HepG2 (cell line): ENCODE data around the gene CDH13. TPM values are rescaled to one million over a fixed set of nuclear protein-coding genes. Genes with fewer than 3 reads are reported as not detected.

Experiments used
- ATAC-seq: fragments of 200-7000 bp; cut with Tn5 transposase; 3 replicates; pipeline ENCODE4 v1.9.1; 2020; ENCODE audit warnings: mild to moderate bottlenecking, moderate library complexity
- BruUV-seq: library from RNA; stranded (reverse); fragments of 400-500 nt; replicated peaks from 2 replicates; lab custom pipeline; 2021; lab: Mats Ljungman, UMichigan
- CTCF ChIA-PET: fragments of 300-600 bp; formaldehyde crosslinking; extraction: SDS; loops from one replicate; lab custom pipeline; 2021; ENCODE audit warnings: low total read pairs, inconsistent platforms, low intra/inter-chr PET ratio; lab: Yijun Ruan, JAX
- POLR2A ChIA-PET: fragments of 350-600 bp; sonication (Branson Sonifier 250); formaldehyde crosslinking; loops from one replicate; lab custom pipeline; 2020; ENCODE audit warnings: antibody characterized with exemption, inconsistent platforms; lab: Yijun Ruan, JAX
- DNase-seq: peaks from one replicate; pipeline ENCODE4 v3.0.0-alpha.2; 2015; ENCODE audit warnings: low spot score
- FAIRE-seq: peaks from 3 replicates; lab custom pipeline; 2011; peaks lifted over from hg19 to GRCh38; lab: Jason Lieb, UNC
- H2AFZ ChIP-seq: one replicate; pipeline ENCODE4 v1.6.1; 2011; ENCODE audit warnings: low read length, inconsistent platforms
- H3K27ac ChIP-seq: fragments of 300-600 bp; 3 replicates; pipeline ENCODE4 v1.8.0; 2011; ENCODE audit warnings: mixed run types, mild to moderate bottlenecking, mixed read lengths, low read length, inconsistent platforms; ENCODE audit not compliant: insufficient read depth; ENCODE audit errors: extremely low read length
- H3K27me3 ChIP-seq, 2 experiments: fragments of 200-600 bp in 1 of 2; 2 replicates in 1 of 2; 3 replicates in 1 of 2; pipeline versions ENCODE4 v1.6.0 to v1.8.0; 2011; ENCODE audit warnings: low read length in 2 of 2, mild to moderate bottlenecking in 2 of 2, moderate library complexity in 2 of 2, inconsistent platforms in 1 of 2; ENCODE audit not compliant: insufficient read depth in 2 of 2, control insufficient read depth in 1 of 2
- H3K36me3 ChIP-seq, 2 experiments: fragments of 200-600 bp in 1 of 2; replicated peaks in 1 of 2; 2 replicates in 1 of 2; 3 replicates in 1 of 2; pipeline versions ENCODE4 v1.5.1 to v1.8.0; 2011; ENCODE audit warnings: low read length in 2 of 2, inconsistent platforms in 1 of 2; ENCODE audit not compliant: insufficient read depth in 2 of 2, control insufficient read depth in 1 of 2
- H3K4me1 ChIP-seq: 2 replicates; pipeline ENCODE4 v1.5.1; 2012; ENCODE audit warnings: low read length, inconsistent platforms; ENCODE audit not compliant: insufficient read depth
- H3K4me2 ChIP-seq: 2 replicates; pipeline ENCODE4 v1.6.0; 2011; ENCODE audit warnings: low read depth, low read length, inconsistent platforms
- H3K4me3 ChIP-seq, 3 experiments: fragments of 200-600 bp in 1 of 3; sonication (generic), shearing (Covaris generic) in 1 of 3; replicated peaks in 1 of 3; 2 replicates each; pipeline ENCODE4 v1.5.1; 2011 to 2016; ENCODE audit warnings: low read length in 3 of 3, inconsistent platforms in 2 of 3, low read depth in 2 of 3, mild to moderate bottlenecking in 2 of 3, control low read depth in 1 of 3, mixed read lengths in 1 of 3; ENCODE audit not compliant: insufficient read depth in 1 of 3
- H3K79me2 ChIP-seq: one replicate; pipeline ENCODE4 v1.6.1; 2011; ENCODE audit warnings: low read length, inconsistent platforms; ENCODE audit not compliant: insufficient read depth
- H3K9ac ChIP-seq: 2 replicates; pipeline ENCODE4 v1.6.0; 2011; ENCODE audit warnings: mild to moderate bottlenecking, low read depth, low read length, inconsistent platforms; ENCODE audit not compliant: insufficient read depth
- H3K9me3 ChIP-seq: 2 replicates; pipeline ENCODE4 v1.5.1; 2012; ENCODE audit warnings: mild to moderate bottlenecking, low read length
- H4K20me1 ChIP-seq: 2 replicates; pipeline ENCODE4 v1.6.0; 2011; ENCODE audit warnings: inconsistent platforms, mild to moderate bottlenecking, low read length, moderate library complexity; ENCODE audit not compliant: insufficient read depth
- KLF15 ChIP-seq: sonication (generic); formaldehyde crosslinking; IDR thresholded peaks from 2 replicates; pipeline ENCODE4 v1.8.1; 2023; ENCODE audit warnings: borderline replicate concordance, mild to moderate bottlenecking, inconsistent platforms, missing genetic modification reagents, mixed read lengths
- MBD4 ChIP-seq: IDR thresholded peaks from 2 replicates; pipeline ENCODE4 v1.6.1; 2012; ENCODE audit warnings: low read length, inconsistent platforms, borderline replicate concordance
- NFKB2 ChIP-seq: sonication (generic); formaldehyde crosslinking; IDR thresholded peaks from 2 replicates; pipeline ENCODE4 v1.4.0; 2020; ENCODE audit warnings: missing genetic modification reagents, borderline replicate concordance
- SIN3A ChIP-seq: IDR thresholded peaks from 2 replicates; pipeline ENCODE4 v1.6.1; 2011; ENCODE audit warnings: low read depth, mild to moderate bottlenecking, control low read depth, low read length, borderline replicate concordance
- SMARCE1 ChIP-seq: fragments of 450-650 bp; IDR thresholded peaks from 2 replicates; pipeline ENCODE4 v1.6.1; 2017; ENCODE audit warnings: borderline replicate concordance
- SRY ChIP-seq: sonication (generic); formaldehyde crosslinking; IDR thresholded peaks from 2 replicates; pipeline ENCODE4 v1.8.0; 2022; ENCODE audit warnings: mild to moderate bottlenecking, missing genetic modification reagents
- STAT5B ChIP-seq: sonication (generic); formaldehyde crosslinking; IDR thresholded peaks from 2 replicates; pipeline ENCODE4 v1.4.0; 2020; ENCODE audit warnings: missing genetic modification reagents
- TBX3 ChIP-seq: fragments of 450-650 bp; IDR thresholded peaks from 2 replicates; pipeline ENCODE4 v1.6.1; 2017; ENCODE audit warnings: antibody characterized with exemption, mild to moderate bottlenecking, inconsistent platforms, borderline replicate concordance
- THAP9 ChIP-seq: sonication (generic); formaldehyde crosslinking; IDR thresholded peaks from 2 replicates; pipeline ENCODE4; 2020; ENCODE audit warnings: missing genetic modification reagents, mild to moderate bottlenecking, borderline replicate concordance
- ZBTB44 ChIP-seq: sonication (generic); formaldehyde crosslinking; IDR thresholded peaks from 2 replicates; pipeline ENCODE4 v1.4.0; 2020; ENCODE audit warnings: missing genetic modification reagents
- ZNF318 ChIP-seq: sonication (generic); formaldehyde crosslinking; IDR thresholded peaks from 2 replicates; pipeline ENCODE4 v1.4.0; 2020; ENCODE audit warnings: mild to moderate bottlenecking, missing genetic modification reagents
- WGBS: methylation state at CpG from one replicate; pipeline ENCODE4 v1.1.6; 2017; ENCODE audit warnings: low lambda C conversion rate; 5-methylcytosine and 5-hydroxymethylcytosine counted together
- in situ Hi-C: cut with HindIII; loops from 2 replicates; pipeline ENCODE4 v1.10.0; 2017; ENCODE audit warnings: low pct_unique_long_range_greater_than_20kb; ENCODE audit not compliant: extremely low pct_ligation_motif_present
- intact Hi-C: fragments of 100-400 bp; cut with micrococcal nuclease; formaldehyde crosslinking; loops from one replicate; pipeline ENCODE4 v1.10.0; 2022; ENCODE audit not compliant: unreplicated experiment
- polyA plus RNA-seq, 8 experiments: library from polyadenylated mRNA; depleted of rRNA in 3 of 8; stranded (reverse) in 7 of 8; unstranded in 1 of 8; fragments of >200 nt; fragmentation: Illumina TruSeq in 4 of 8; extraction: Trizol in 4 of 8; gene quantifications; 2 replicates each; pipeline versions ENCODE4 v1.2.1 to v1.2.3, GENCODE V29; 2011 to 2016; ENCODE audit warnings: low read depth in 4 of 8, missing spikeins in 1 of 8, mixed read lengths in 1 of 8; ENCODE audit not compliant: insufficient read depth in 1 of 8
- total RNA-seq, 5 experiments: library from RNA; depleted of rRNA; stranded (reverse); fragments of >200 nt; fragmentation: Illumina TruSeq; extraction: Trizol; gene quantifications; 2 replicates each; pipeline ENCODE4 v1.2.3, GENCODE V29; 2016; ENCODE audit warnings: low read depth in 1 of 5

Gene CDH13
- total and polyA plus RNA-seq, 2 of the 13 experiments (the other 11 are each of a cell fraction or from before 2014, with no cell fraction given) = not detected

- Histone ChIP-seq H3K79me2 (no peaks in the 10 kb centered on the region), H3K9ac (no peak overlapping the region), H3K27ac (no peak overlapping the region), H4K20me1 (no peaks in the 10 kb centered on the region), H3K27me3 (no peaks in the 10 kb centered on the region; a peak in 1 of 5 replicates), H3K4me2 (no peak overlapping the region), H3K4me3 (no peak overlapping the region), H3K36me3 (no peaks in the 10 kb centered on the region), H3K9me3 (no peaks in the 10 kb centered on the region), H2AFZ (no peak overlapping the region), H3K4me1 (no peaks in the 10 kb centered on the region)
- BruUV-seq = no TSS peak
- CTCF ChIA-PET = no interaction called here
- intact Hi-C loops (no loop called here), in situ Hi-C loops (no loop called here)
- POLR2A ChIA-PET = no interaction called here
- no peak for ATAC-seq
- FAIRE-seq = no peak
- no peak for DNase-seq
- WGBS = 19% methylated on average over 5 of the region's 5 CpGs
- TF ChIP-seq THAP9 (CRISPR knock-in tag) (no peak), TBX3 (no peak), ZNF318 (CRISPR knock-in tag) (no peak), MBD4 (no peak), KLF15 (no peak), STAT5B (CRISPR knock-in tag) (no peak), SIN3A (no peak), NFKB2 (CRISPR knock-in tag) (no peak), ZBTB44 (no peak), SMARCE1 (no peak), SRY (CRISPR knock-in tag) (no peak)
Observed at GRCh38 chr16:82700541-82701235, 73.9 kb downstream of the CDH13 start.
